NCI-H146 treated with DMSO at 0.1 percent for 48 hours (cell line): Measurements from ENCODE around the gene ATP8B1.

ENCODE experiments used
- DNase-seq: peaks from one replicate; lab custom pipeline; 2025; ENCODE audit not compliant: unreplicated experiment; lab: John Stamatoyannopoulos, UW

ATP8B1 gene

DNA sequence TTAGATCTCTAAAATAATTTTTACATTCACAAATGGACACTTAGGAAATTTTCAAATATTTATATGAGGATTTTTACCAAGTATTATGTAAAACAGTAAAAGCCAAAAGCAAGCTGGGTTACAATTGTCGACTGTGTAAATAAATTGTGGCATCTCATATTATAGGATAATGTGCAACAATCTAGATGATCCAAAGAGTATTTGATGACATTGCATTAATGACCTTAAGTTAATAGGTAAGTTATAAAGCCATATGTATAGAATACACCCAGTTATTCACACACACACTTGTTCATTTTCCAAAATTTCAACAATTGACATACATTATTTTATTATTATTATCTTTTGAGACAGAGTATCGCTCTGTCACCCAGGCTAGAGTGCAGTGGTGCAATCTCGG lies 69.3 kb downstream of the ATP8B1 start:
- DNase-seq: no peak

GRCh38 chr18:57730146-57730545 lies 73.0 kb downstream of the ATP8B1 start:
- DNase-seq: no peak

- no peak for DNase-seq
Observed at GRCh38 chr18:57728941-57729511, 74.1 kb downstream of the ATP8B1 start.

DNA sequence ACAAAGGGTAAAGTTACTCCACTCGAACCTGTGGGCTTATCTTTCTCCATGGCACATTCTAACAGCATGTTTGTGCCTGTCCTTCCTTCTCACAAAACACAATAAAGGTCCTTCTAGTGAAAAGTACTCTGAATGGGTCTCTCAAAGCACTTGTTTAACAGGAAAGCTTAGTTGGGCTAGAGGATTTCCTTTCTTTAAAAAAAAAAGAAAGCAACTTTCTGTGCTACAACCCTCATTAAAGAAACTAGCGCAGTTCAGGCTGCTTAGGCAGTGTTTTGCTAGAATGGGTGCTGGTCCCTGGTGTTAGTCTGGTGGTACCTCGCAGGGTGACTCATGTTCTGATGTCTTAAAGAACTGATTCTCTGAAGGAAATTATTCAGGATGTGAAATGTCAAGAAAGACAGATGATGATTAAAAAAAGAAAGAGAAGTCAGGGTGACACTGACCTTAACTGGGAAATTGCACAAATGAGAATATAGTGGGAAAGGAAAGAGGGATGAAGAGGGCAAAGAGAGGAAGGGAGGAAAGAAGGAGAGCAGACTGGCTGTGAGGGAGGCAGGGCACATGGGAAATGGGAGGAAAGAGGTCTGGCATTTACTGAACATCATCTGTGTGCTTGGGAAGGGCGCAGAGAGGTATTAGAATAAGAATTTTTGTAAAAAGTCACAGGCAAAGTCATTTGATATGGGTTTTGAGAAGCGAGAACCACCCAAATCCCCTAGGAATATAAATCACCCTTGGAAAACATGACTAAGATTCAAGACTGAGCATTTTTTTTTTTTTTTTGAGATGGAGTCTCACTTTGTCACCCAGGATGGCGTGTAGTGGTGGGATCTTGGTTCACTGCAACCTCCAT lies 74.9 kb downstream of the ATP8B1 start:
- no peak for DNase-seq

- peak; percentile 45 for DNase-seq
Observed at GRCh38 chr18:57719211-57719935, 83.7 kb downstream of the ATP8B1 start.

DNA sequence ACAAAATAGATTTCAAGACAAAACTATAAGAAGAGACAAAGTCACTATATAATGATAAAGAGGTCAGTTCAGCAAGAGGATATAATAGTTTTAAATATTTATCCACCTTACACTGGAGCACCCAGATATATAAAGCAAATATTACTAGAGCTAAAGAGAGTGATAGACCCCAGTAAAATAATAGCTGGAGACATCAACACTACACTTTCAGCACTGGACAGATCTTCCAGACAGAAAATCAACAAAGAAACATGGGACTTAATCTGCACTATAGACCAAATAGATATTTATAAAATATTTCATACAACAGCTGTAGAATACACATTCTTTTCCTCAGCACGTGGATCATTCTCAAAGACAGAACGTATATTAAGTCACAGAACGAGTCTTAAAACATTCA lies 86.6 kb downstream of the ATP8B1 start:
- no peak for DNase-seq

DNA sequence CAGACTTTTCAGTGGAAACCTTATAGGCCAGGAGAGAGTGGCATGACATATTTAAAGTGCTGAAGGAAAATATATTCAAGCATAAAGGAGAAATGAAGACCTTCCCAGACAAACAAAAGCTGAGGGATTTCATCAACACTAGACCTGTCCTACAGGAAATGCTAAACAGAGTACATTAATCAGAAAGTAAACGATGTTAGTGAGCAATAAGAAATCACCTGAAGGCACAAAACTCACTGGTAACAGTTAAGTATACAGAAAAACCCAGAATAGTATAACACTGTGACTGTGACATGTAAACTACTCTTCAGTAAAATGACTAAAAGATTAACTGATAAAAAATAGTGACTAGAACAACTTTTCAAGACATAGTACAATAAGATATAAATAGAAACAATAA lies 87.4 kb downstream of the ATP8B1 start:
- DNase-seq: no peak

DNA sequence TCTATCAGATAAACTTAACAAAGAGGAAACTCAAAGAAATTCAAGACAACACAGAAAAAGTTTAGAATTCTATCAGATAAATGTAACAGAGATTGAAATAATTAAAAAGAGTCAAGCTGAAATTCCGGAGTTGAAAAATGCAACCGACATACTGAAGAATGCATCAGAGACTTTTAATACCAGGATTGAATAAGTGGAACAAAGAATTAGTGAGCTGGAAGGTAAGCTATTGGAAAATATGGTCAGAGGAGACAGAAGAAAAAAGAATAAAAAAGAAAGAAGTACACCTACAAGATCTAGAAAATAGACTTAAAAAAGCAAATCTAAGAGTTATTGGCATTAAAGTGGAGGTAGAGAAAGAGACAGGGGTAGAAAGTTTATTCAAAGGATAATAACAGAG lies 88.0 kb downstream of the ATP8B1 start:
- DNase-seq: no peak

DNA sequence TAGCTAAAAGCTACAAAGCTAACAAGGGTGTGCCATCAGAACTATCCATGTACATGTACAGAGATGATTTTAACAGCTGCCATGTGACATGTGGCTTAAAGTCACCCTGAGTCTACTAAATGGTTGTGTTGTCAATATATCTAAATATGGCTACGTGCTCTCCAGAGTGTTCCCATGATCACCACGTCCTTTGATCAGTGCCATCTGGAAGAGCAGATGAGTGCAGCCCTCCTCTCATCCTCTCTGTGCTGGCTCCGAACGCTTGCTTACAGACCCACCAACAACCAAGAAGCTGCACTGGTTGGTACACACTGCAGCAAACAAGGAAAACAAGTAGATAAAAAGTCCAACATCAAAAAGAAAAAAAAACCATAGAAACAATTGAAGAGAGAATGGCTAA lies 92.9 kb downstream of the ATP8B1 start:
- no peak for DNase-seq

DNA sequence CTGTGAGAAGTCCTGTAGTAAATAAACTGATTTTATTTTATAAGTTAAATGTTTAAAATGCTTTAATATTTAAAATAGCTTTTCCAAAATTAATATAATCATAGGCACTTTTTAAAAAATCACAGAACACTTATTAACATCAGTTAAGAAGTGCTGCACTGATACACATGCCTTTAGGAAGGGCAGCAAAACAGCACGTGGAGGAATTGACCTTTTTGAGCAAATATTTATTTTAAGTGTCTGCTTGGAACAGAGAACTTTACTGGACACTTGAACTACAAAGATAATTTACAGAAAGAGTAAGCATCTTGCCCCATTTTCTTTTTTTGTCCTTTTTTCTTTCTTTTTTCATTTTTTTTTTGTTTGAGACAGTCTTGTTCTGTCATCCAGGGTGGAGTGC lies 93.8 kb downstream of the ATP8B1 start:
- DNase-seq: no peak

GRCh38 chr18:57708288-57708687 lies 94.8 kb downstream of the ATP8B1 start:
- no peak for DNase-seq

GRCh38 chr18:57705832-57706595 lies 97.1 kb downstream of the ATP8B1 start:
- peak; percentile 99 for DNase-seq

- DNase-seq: no peak
Observed at GRCh38 chr18:57705011-57705410, 98.1 kb downstream of the ATP8B1 start.

- peak; percentile 57 for DNase-seq
Observed at GRCh38 chr18:57698571-57699276, 104.4 kb downstream of the ATP8B1 start.

- DNase-seq: no peak
Observed at GRCh38 chr18:57697426-57697825, 105.7 kb downstream of the ATP8B1 start.

GRCh38 chr18:57696271-57696670 lies 106.8 kb downstream of the ATP8B1 start:
- DNase-seq: no peak

DNA sequence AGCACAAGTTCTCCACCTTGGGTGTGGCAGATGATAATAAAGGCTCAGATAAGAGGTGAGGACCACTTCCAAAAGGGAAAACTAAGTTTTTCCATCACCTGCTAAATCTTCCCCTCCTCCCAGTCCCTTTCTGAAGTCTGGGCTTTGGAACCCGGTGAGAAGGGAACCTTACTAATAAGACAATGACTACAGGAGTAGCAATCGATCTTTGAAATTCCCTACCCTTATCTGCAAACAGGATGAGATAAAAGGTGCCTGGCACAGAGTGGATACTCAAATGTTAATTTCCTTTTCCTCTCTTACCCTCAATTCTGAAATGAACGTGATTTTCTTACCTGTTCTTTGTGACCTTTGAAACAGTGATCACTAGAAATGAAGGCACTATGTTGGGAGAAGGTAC lies 111.8 kb downstream of the ATP8B1 start:
- no peak for DNase-seq

- DNase-seq: no peak
Observed at GRCh38 chr18:57687970-57688369, 115.1 kb downstream of the ATP8B1 start.

DNA sequence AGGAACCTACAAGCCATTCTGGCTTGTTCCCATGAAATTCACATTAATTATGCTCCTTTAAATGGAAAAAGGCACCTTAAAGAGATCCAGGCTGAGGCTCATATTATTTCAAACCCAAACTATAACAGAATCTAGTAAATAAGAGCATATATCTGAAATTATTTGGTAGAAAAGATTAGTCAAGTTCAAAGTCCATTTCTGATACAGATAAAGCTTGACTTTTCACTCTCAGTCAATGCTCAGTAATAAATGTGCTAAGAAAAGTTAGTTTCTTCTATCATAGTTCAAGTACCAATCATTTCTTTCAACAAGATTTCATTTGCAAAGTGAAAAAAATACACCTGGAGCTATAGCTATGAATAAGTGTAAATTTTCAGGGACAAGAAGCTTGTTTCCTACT lies 119.6 kb downstream of the ATP8B1 start:
- DNase-seq: no peak

- DNase-seq: no peak
Observed at GRCh38 chr18:57677262-57678211, 125.6 kb downstream of the ATP8B1 start.
